Measurements from ENCODE around the gene COA5.

COA5 gene, protein sequence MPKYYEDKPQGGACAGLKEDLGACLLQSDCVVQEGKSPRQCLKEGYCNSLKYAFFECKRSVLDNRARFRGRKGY

DNA sequence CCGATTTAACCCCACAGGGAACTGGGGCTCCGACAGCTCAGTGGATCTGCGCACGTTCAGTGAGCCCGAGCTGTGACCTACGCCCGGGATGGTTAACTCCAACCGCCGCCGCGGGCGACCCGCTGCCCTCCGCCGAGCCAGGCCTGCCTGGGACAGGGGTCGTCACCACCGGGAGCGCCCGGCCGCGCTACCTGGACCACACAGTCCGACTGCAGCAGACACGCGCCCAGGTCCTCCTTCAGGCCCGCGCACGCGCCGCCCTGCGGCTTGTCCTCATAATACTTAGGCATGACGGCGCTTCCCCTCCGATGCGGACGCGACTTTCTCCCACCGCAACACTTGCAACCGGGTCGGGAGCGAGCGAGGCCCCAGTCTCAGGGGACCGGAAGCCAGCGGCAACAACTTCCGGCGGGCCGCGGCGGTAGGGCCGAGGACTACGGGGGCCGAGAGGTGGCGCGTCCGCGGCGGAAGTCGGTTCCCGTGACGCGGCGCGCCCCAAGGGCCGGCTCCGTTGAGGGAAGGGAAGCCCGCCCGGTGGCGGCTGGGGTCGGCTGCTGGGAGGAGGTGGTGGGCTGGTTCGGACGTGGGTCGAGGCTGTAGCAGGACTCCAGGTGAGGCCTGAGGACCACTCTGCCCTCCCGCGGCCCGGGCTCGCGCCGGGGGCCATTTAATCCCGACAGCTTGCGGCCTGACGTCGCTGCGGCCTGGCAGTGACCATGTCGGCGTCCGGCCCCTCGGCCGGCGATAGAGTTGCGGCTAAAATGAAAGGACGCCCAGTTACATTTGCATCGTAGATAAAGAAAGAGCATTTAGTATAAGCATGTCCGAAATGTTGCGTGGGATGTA is at the start of gene COA5, which contains the start of gene UNC50:
Gene COA5, minus strand, starts transcription at position 397 of the 846 bp plus-strand sequence. Its CDS starts 107 bp downstream, at position 290.
Gene UNC50, plus strand, starts transcription at position 474 of the 846 bp plus-strand sequence. CDS start 1,171 bp downstream, outside the sequence.
- peak; percentile 76 for DNase-seq (ENCODE audit: low spot score)

DNA sequence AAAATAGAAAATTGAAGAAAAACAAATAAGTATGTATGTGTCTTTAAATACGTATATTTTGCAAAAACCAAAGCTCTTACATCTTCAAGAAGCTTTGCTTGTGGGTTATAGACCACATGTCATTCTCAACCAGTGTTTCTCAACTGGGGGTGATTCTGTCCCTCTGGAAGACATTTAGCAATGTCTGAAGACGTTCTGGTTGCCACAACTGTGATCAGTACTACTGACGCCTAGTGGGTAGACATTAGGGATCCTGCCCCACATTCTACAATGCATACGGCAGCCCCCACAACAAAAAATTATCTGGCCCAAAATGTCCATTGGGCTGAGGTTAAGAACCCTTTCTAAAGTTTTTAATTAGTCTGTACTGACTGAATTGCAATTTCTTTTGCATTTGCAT is 48.5 kb upstream of the COA5 start:
- no peak for DNase-seq (ENCODE audit: low spot score)

DNA sequence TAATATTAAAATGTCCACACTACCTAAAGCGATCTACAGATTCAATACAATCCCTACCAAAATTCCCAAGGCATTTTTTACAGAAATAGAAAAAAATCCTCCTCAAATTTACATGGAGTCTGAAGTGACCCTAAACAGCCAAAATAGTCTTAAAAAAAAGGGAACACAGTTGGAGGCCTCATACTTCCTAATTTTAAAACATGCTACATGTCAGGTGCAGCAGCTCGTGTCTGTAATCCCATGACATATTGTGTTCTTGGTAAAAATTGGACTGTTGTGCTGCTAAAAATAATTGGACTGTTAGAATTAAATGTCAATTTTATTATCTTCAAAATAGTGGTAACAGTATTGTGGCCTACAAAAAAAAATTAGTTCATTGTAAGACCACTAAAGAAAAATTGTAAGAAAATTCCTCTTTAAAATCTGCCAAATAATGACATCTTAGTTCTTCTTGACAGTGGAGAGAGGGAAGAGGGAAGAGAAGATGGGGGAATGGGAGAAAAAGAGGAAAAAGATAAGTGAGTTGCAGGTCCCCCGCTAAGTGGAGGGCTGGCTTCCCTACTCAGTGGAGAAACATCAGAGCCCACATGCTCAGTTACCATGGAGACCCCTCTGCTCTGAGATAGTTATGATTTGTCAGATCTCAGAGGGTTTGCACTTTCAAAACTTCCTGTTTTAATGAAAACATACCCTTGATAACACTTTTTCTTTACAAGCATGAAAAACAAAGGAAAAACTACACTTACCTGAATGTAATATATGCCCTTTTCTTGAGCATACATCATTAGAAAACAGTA is 46.6 kb upstream of the COA5 start:
- peak; percentile 18 for DNase-seq (ENCODE audit: low spot score)

DNA sequence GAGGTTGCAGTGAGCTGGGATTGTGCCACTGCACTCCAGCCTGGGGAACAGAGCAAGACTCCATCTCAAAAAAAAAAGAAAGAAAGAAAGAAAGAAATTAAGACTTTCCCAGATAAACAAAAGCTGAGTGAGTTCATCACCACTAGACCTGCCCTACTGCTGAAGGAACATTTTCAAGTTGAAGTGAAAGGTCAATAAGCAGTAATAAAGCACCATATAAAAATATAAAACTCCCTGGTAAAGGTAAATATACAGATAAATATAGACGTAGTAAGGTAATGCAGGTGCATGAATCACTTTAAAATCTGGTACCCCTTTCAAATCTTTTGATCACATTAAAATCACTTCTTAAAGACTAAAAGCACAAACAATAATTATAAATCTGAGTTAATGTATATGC is 42.7 kb upstream of the COA5 start:
- DNase-seq (ENCODE audit: low spot score), result no peak

DNA sequence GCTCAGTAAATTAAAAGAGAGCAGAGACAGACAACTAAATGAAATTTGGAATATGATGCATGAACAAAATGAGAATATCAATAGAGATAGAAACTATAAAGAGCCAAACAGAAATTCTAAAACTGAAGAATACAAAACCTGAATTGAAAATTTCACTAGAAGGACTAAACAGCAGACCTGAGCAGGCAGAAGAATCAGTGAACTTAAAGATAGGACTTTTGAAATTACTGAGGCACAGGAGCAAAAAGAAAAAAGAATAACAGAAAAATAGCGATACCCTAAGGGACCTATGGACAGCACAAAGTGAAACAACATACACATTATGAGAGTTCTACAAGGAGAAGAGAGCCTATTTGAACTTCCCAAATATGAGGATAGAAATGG is 41.7 kb upstream of the COA5 start:
- no peak for DNase-seq (ENCODE audit: low spot score)

DNA sequence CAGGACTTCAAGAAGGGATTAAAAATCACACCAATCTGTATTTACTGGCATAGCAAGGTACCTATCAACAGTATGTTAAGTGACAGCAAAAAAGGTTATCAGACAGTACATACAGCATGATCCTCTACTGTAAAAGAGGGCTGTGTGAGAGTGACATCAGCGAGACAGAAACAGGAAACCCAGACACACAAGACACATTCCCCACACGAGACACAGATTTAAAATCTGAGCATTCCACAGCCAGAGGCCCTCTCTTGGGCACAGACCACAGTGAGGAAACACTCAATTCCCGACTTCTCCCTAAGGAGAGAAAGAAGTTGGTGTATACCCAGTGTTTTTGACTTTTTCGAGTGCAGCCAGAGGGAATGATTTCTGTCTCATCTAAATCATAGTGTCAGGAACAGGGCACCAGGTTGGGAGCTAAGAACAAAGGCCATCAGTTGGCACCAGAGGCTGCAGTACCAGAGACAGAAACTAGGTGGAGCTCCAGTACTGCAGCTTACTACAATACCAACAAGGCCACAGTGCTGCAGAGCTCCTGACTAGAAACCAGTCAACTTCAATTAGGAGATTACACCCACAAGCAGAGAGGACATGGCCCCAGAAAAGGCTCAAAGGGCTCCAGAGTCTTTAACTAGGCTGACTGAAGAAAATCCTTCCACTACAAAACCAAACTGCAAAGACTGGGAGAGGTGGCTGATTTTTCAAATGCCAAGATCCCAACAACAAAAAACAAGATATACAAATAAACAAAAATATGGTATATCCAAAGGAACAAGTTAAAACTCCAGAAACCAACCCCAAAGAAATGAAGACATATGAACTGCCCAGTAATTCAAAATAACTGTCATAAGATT is 41.1 kb upstream of the COA5 start:
- DNase-seq (ENCODE audit: low spot score), result peak; percentile 92

DNA sequence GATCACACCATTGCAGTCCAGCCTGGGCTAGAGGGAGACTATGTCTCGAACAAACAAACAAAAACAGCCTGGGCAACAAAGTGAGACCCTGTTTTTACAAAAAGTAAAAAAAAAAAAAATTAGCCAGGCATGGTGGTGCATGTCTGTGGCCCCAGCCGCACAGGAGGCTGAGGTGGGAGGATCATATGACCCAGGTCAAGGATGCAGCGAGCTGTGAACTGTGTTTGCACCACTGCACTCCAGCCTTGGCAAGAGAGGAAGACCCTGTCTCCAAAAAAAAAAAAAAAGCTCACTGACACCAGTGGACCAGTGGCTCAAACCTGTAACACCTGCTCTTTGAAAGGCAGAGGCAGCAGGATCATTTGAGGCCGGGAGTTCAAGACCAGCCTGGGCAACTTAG is 40.1 kb upstream of the COA5 start:
- no peak for DNase-seq (ENCODE audit: low spot score)

DNA sequence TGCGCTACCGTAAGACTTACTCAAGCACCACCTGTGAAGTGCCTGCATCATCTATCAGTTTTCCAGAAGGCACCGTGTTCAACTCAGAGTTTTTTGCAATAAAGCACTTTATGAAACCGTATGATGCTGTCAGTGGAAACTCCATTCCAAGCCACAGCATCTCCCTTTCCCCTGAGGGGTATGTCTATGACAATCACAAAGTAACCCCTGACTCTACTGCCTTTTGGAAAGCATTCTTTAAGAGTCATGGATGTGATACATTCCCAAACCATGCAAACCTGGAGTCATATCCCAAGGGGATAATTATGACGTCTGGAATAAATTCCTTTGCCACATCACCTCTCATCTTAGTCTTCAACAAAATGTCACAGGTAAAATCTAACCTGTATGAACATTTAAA is 39.3 kb upstream of the COA5 start:
- DNase-seq (ENCODE audit: low spot score), result no peak

DNA sequence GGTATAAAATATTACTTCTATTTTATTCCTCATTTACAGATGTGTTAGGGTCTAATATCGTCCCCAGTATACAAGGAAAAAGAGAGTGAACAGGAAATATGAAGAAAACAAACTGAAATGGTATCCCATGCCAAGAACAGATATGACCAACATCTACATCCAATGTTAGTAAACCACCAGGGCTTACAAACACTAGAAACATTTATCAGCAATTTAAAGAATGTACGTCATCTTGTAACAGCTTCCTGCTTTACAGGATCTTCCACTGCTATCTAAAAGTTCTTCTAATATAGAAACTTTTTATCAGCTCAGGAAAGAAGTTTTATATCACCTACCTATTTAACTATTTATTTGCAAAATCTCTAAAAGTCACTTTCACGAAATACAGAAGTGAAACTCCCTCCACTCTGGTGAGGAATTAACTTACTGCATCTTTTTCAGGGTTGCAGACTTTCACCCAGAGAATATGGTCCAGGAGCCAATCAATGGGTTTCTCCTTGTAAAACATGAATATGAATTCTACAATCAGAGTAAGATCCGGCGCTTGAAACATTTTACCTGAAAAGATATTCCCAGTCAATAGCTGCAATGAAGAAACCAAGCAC is 35.3 kb upstream of the COA5 start:
- DNase-seq (ENCODE audit: low spot score), result no peak

DNA sequence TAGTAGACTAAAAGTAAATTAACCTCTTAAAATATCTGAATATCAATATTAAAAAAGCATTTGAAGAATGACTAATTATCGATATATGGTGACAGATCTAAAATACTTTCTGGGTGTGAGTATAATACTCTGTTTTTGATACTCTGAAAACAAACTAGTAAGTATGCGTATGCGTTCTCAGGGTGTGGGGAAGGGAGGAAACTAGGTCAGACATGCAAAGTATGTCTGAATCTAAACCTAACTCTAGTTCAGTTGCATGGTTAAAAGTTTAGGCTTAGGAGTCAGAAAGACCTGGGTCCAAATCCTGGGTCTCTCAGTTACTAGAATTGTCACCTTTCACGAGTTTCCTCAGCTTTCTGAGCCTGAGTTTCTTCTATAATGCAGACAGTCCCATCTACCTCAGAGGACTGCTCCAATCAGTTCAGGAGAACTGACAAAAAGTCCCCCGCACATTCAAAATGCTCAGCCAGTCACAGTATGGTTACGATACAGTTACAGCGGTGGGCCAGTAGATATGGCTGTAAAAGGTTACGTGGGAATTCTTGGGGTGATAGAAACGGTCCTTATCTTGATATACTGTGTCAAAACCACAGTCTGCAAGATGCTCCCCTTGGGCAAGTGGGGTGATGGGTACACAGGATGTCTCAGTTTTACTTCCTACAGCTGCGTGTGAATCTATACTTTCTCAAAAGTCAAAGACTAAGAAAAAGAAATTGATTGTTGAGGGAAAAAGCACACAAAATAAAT is 29.3 kb upstream of the COA5 start:
- no peak for DNase-seq (ENCODE audit: low spot score)

DNA sequence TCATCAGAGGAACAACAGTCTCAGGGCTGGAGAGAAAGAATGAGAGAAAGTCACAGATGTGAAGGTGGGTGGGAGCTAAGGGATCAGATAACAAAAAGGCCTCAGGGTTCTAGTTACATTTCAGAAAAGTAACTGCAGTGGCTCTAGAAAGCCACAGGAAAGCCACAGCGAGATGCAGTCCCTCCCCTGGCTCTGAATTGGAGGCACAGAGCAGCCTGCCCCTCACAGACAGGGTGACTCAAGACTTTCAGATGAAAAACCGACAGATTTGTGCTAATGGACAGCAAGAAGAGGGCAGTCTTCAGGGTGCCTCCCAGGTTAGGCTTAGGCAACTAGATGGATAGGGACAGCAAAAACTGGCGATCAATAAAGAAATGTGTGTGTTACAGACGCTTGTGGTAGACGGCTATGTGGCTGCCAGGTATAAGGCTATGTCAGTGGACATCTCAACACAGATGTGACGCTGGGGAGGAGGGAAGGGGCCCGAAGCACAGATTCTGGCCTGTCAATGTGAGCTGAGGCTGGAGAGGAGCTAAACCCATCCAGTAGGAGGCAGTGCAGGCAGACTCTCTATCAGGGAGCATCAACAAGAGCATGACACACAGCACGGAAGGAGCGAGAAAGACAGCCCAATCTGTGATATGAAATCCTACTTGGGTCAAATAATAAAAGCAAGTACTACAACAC is 26.2 kb upstream of the COA5 start:
- no peak for DNase-seq (ENCODE audit: low spot score)

DNA sequence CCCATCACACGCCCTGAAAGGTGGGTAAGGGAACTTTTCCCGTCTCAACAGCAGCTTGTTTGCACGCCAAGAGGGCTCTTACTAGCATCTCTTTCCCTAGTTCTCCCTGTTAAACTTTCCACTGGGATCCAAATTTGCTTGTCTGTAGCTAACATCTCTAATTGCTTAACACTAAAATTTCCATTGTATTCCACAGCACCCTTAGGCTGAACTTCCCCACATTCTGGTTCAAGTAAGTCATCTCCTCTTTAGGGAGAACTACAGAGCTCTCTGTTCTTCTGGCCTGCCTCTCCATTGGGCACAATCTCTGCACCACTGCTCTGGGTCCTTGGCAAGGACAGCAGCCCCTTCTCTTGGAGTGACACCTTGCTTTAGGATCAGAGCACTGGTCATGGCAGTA is 24.0 kb upstream of the COA5 start:
- no peak for DNase-seq (ENCODE audit: low spot score)

DNA sequence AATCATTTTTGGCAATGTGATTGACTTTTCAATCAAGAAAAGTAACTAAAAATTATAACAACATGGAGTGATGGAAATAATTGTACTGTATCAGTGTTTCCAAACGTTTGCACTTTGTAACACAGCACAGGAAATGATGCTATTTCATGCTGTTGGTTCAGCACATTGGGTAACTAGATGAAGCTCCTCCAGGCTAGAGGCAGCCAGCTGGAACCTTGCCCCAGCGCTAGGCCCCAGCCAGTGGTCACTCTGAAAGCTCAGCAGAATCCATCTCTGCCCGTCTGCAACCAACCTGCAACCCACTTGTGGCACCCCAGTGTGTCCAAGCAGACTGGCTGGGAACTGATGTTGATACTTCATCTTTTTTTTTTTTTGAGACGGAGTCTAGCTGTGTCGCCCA is 15.3 kb upstream of the COA5 start:
- DNase-seq (ENCODE audit: low spot score), result no peak

DNA sequence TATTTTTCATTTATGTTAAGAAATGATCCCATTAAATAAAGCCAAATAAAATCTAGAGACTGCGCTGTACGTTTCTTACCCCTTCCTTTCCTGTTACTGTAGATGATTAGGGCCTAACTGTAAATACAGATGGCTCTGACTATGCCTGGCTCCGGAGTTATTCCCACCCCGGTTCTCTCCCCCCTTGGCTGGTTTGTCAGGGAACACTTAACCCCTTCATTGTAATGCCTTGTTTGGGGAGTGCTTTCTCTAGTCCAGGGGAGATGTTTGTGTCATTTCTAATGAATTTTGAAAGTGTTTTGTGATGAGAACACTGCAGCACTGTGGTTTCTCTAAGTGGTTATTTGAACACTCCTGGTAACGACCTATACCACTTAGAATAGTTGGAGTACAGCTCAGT is 8.8 kb upstream of the COA5 start:
- no peak for DNase-seq (ENCODE audit: low spot score)

DNA sequence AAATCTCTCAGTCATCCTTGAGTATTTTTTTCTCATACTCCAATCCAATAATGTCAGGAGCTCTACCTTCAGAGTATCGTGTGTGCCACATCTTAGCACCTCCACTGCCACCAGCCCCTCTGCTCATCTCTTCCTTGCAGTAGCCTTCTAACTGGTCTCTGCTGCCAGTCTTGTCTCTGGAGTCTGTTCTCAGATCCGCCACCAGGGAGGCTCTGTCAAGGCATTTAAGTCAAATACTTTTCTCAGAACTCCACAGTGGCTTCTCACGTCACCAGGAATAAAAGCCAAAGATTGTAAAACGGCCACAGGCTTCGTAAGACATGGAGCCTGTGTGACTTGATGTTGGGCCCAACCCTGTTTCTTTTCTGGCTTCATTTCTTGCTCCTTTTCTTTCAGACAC is 7.2 kb upstream of the COA5 start:
- DNase-seq (ENCODE audit: low spot score), result no peak

DNA sequence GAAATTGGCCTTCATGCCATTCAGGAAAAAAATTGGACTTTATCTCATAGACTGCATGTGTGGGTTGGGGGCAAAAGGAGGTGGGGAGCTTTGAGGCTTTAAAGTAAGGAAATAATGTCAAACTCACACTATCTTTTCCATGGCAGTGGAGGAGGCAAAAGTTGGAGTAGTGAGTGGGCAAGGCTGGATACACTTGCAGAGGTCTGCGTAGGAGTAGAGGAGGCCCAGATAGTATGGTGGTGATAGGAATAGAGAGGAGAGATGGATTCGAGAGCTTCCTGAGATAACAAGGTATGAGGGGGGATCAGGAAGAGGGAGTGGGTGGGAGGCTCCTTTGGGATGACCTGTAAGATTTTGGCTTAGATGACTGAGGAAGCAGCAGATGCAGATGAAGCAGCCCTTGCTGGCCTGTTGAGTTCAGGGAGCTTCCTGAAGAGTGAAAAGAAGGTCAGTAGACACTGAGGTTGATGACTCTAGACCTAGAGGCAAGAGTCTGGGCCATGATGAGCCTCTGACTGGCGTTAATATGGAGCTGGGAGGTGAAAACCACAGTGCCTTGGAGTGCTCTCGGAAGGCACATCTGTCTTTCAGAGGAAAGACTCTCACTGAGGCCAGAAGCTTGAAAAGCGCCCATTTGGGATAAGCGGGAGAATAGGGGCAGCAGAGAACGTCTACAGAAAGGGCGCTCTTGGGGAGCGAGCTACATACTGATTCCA is 5.9 kb upstream of the COA5 start:
- no peak for DNase-seq (ENCODE audit: low spot score)

DNA sequence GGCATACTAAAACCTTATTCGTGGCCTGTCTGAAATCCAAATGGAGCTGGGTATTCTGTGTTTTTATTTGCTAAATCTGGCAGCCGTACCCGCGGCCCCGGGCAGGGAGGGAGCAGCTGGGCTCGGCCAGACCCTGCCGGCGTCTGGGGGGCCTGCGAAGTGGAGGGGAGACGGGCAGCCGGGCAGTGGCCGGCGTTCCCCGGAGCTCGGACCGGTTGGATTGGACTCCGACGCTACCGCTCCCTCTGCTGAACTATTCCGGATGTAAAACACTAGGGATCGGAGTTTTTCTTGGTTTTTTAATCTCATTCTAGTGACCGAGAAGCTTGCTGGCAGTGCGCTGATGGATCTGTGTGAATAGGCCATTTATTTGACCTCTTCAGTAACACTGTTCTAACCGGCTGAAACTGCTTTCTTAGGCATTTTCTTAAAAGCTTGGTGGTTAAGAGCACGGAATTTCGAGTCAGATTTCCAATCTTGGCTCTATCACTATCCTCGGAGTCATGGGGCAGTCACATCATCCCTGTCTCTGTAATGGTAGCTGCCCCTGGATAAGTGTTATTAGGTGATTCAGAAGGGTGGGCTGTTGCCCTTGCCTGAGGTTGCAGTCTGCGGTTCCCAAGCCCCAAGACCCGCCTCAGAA is 771 bp upstream of the COA5 start:
- DNase-seq (ENCODE audit: low spot score), result peak; percentile 26

DNA sequence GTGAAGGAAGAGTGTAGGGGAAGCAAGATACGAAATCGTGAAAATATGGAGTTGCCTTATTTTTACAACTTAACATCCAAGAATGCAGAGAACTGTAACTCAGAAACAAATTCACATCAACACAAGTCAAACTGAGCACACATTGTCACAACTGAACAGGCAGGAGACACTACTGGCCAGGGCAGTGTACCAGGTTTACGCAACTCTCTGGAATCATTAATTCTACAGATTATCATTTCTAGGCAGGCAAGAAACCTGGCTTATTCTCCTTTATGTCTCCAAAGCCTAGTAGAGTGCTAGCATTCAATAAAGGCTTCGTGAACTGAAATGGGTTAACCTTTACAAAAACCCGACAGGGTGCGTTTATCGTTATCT is 584 bp downstream of the COA5 start:
- DNase-seq (ENCODE audit: low spot score), result peak; percentile 24

DNA sequence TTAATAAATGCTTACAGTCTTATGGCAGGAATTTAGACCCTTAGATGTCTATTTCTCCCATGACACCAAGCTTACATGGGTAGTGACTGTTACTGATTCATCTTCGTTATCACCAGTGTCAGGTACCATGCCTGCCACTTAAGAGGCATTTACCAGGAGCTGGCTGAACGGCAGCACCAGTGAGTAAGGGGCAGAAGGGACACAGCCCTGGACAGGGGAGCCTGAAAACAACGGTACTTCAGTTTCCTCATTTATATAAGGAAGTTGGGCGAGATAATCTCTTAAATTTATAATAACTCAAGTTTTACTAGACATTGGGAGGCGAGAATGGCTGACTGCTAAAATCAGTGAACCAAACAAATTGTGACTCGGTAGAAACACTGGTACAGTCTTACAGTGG is 1.2 kb downstream of the COA5 start:
- DNase-seq (ENCODE audit: low spot score), result no peak

Measured in pons (tissue), 1 donor.